Osteocyte (in vitro differentiated cells): ENCODE results near the gene NAT9. TPM values are rescaled to one million over a fixed set of nuclear protein-coding genes. Genes with fewer than 3 reads are reported as not detected.

ENCODE experiments used
- DNase-seq: peaks from one replicate; pipeline ENCODE4 v3.0.0; 2021; ENCODE audit warnings: mixed read lengths; ENCODE audit not compliant: unreplicated experiment; ENCODE audit errors: extremely low spot score
- H3K27ac Mint-ChIP-seq: one replicate; pipeline ENCODE4 v1.8.0; 2021; ENCODE audit warnings: mild to moderate bottlenecking, mixed read lengths; ENCODE audit not compliant: unreplicated experiment
- H3K27me3 Mint-ChIP-seq: one replicate; pipeline ENCODE4 v1.8.0; 2021; ENCODE audit warnings: mixed read lengths; ENCODE audit not compliant: unreplicated experiment
- H3K36me3 Mint-ChIP-seq: one replicate; pipeline ENCODE4 v1.8.0; 2021; ENCODE audit warnings: mixed read lengths; ENCODE audit not compliant: unreplicated experiment
- H3K4me1 Mint-ChIP-seq: one replicate; pipeline ENCODE4 v1.8.0; 2021; ENCODE audit warnings: mixed read lengths; ENCODE audit not compliant: unreplicated experiment
- H3K4me3 Mint-ChIP-seq: one replicate; pipeline ENCODE4 v1.8.0; 2021; ENCODE audit warnings: mild to moderate bottlenecking, moderate library complexity, mixed read lengths; ENCODE audit not compliant: unreplicated experiment
- H3K9me3 Mint-ChIP-seq: one replicate; pipeline ENCODE4 v1.8.0; 2021; ENCODE audit warnings: mixed read lengths; ENCODE audit not compliant: unreplicated experiment
- total RNA-seq: library from RNA; stranded (reverse); gene quantifications from 2 replicates; pipeline ENCODE4 v1.2.1, GENCODE V29; 2021
- TF ChIP-seq, protein P1 (sequence below): fragments of 200-600 bp; sonication (generic); IDR thresholded peaks from 2 replicates; pipeline ENCODE4 v1.5.0; 2021; ENCODE audit warnings: antibody characterized with exemption, mild to moderate bottlenecking, moderate library complexity

The NAT9 gene
- total RNA-seq, 1 donor from 2014 or later, result 52.5 TPM

DNA sequence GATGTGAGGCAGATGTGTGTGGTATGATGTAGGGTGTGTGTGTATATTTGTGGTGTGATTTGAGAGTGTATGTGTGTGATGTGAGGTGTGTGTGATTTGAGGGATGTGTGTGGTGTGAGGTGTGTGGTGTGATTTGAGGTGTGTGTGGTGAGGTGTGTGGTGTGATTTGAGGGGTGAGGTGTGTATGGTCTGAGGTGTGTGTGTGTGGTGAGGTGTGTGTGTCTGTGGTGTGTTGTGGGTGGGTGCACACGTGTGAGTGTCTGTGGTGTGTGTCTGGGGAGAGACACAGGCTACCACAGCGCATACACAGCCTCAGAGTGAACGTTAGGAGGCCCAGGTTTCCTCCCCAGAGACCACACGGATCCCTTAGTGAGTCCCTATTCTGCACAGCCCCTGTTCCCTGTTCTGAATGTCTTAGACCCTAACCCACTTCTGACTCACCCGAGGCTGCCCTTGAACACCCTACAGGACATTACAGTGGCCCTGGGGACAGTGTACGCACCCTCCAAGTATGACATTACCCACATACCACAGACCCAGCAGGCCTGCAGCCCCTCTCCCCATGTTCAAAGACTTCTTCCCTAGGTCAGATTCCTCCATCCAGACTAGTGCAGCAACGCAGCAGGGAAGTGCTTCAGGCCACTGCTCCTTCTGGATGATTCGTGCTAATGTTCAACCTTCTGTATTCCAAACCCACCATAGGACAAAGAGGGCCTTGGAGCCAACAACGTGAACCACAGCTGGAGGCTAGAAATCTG lies 42.6 kb downstream of the NAT9 start:
- H3K4me1 Mint-ChIP-seq, result peaks cover 16% of the 10 kb centered on the region
- no peaks in the 10 kb centered on the region for H3K9me3 Mint-ChIP-seq
- TF ChIP-seq, protein P1, sequence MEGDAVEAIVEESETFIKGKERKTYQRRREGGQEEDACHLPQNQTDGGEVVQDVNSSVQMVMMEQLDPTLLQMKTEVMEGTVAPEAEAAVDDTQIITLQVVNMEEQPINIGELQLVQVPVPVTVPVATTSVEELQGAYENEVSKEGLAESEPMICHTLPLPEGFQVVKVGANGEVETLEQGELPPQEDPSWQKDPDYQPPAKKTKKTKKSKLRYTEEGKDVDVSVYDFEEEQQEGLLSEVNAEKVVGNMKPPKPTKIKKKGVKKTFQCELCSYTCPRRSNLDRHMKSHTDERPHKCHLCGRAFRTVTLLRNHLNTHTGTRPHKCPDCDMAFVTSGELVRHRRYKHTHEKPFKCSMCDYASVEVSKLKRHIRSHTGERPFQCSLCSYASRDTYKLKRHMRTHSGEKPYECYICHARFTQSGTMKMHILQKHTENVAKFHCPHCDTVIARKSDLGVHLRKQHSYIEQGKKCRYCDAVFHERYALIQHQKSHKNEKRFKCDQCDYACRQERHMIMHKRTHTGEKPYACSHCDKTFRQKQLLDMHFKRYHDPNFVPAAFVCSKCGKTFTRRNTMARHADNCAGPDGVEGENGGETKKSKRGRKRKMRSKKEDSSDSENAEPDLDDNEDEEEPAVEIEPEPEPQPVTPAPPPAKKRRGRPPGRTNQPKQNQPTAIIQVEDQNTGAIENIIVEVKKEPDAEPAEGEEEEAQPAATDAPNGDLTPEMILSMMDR, result no peak
- H3K36me3 Mint-ChIP-seq, result no peaks in the 10 kb centered on the region
- peaks cover 29% of the 10 kb centered on the region for H3K27me3 Mint-ChIP-seq
- H3K4me3 Mint-ChIP-seq, result no peak overlapping the region
- H3K27ac Mint-ChIP-seq, result no peak overlapping the region
- DNase-seq, result no peak

DNA sequence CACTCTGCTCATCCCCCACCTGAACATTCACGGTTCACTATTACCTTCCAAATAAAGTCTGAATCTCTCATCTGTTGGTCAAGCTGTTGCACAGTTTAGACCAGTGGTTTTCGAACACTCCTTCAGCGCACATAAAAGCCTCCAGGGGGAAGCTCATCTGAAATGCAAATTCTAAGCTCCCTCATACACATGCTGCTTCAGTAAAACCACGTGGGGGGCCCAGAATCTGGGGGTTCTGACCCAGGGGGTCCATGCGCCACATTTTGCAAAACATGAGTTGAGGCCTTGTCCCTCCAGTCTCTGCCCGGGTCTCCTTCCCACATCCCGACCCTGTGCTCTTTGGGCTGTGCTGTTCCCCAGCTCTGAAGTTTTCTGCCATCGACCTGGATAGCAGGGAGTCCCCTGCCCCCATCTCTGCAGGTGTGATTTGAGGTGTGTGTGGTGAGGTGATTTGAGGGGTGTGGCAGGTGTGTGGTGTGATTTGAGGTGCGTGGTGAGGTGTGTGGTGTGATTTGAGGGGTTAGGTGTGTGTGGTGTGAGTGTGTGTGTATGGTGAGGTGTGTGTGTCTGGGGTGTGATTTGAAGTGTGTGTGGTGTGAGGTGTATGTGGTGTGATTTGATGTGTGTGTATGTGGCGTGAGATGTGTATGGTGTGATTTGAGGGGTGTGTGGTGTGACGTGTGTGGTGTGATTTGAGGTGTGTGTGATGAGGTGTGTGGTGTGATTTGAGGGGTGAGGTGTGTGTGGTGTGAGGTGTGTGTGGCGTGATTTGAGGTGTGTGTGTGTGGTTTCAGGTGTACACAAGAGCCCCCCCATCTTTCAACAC lies 43.9 kb downstream of the NAT9 start:
- Mint-ChIP-seq H3K27me3 (peaks cover 20% of the 10 kb centered on the region), H3K9me3 (no peaks in the 10 kb centered on the region), H3K4me3 (no peak overlapping the region), H3K27ac (no peak overlapping the region), H3K4me1 (peaks cover 3% of the 10 kb centered on the region), H3K36me3 (no peaks in the 10 kb centered on the region)
- TF ChIP-seq, protein P1, result no peak
- DNase-seq, result no peak

DNA sequence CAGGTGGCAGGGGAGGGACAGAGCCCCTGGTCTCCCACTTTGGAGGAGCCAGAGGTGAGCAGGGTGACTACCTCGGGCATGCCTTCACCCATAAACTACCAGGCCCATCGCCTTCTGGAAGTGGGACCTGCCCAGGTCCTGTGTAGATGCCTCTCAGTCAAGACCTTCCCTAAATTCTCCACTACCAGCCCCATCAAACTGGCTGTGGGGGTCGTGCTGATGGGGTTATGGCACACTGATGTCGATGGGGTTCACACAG lies 44.9 kb downstream of the NAT9 start:
- Mint-ChIP-seq H3K27ac (no peak overlapping the region), H3K36me3 (no peaks in the 10 kb centered on the region), H3K27me3 (peaks cover 17% of the 10 kb centered on the region), H3K4me3 (no peak overlapping the region), H3K4me1 (no peaks in the 10 kb centered on the region), H3K9me3 (no peaks in the 10 kb centered on the region)
- TF ChIP-seq, protein P1, result no peak
- no peak for DNase-seq

DNA sequence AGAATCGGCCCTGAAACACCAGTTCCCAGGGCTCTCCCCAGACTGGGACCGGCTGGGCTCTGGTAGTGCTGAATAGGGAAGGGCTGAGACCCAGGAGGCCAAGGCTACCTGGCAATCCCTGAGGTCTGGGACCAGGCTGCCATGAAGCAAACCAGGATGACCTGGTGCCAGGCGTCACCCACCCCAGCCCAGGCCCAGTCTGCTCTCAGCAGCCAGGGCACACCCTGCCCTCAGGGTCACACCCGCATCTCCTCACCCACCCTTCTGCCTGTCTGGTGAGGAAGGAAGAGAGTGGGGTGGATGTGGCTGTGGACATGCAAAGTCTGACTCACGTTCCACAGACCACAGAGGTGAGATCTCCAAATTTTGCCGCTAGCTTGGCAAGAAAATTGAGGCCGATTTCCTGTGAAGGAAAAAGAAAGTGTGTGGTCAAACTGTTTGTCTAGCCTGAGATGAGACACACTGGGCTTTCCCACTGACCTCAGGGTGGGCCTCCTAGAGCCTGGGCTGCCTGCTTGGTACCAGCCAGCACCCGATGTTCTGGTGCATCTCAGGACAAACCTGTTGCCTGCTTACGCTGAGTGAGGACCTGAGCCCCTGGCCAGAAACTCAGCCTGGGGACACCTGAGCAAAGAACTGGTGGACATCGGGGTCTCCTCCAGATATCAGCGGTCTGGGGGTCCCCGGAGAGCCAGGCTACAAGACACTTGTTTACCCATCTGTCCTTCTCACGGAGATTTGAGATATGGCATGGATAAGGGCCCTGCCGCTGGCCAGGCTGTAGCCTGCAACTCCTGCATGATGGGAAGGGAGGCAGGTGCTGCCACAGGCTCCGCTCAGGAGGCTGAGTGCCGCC lies 45.4 kb downstream of the NAT9 start:
- no peak overlapping the region for H3K27ac Mint-ChIP-seq
- TF ChIP-seq, protein P1, result no peak
- H3K4me1 Mint-ChIP-seq, result no peaks in the 10 kb centered on the region
- no peaks in the 10 kb centered on the region for H3K9me3 Mint-ChIP-seq
- no peak for DNase-seq
- H3K36me3 Mint-ChIP-seq, result no peaks in the 10 kb centered on the region
- peaks cover 11% of the 10 kb centered on the region for H3K27me3 Mint-ChIP-seq
- no peak overlapping the region for H3K4me3 Mint-ChIP-seq
